Left lobe of liver (tissue), 2 donors: Measurements from ENCODE around the gene ZKSCAN1. TPM values are rescaled to one million over a fixed set of nuclear protein-coding genes. Genes with fewer than 3 reads are reported as not detected.

ENCODE experiments used
- ATAC-seq: fragments of 200-7000 bp; cut with Tn5 transposase; one replicate; pipeline ENCODE4 v1.9.1; 2020; ENCODE audit warnings: mild to moderate bottlenecking, moderate library complexity
- DNase-seq: peaks from one replicate; pipeline ENCODE4 v3.0.0-alpha.2; 2020; ENCODE audit warnings: low spot score
- total RNA-seq: library from RNA; stranded (reverse); gene quantifications from one replicate; pipeline ENCODE4 v1.2.1, GENCODE V29; 2021
- donor health status: DM: no; HTN: no; CAD: no; lungs with moderate emphysema.
- donor health status: DM: no; HTN: yes; CAD: no.

Gene ZKSCAN1
- total RNA-seq, 1 donor from 2014 or later, result 99.9 TPM

- DNase-seq, result no peak
- no peak for ATAC-seq
Measured at GRCh38 chr7:100074841-100075240, 59.4 kb downstream of the ZKSCAN1 start.

- DNase-seq (no peak), ATAC-seq (no peak)
Measured at GRCh38 chr7:100075418-100075817, 60.0 kb downstream of the ZKSCAN1 start.

DNA sequence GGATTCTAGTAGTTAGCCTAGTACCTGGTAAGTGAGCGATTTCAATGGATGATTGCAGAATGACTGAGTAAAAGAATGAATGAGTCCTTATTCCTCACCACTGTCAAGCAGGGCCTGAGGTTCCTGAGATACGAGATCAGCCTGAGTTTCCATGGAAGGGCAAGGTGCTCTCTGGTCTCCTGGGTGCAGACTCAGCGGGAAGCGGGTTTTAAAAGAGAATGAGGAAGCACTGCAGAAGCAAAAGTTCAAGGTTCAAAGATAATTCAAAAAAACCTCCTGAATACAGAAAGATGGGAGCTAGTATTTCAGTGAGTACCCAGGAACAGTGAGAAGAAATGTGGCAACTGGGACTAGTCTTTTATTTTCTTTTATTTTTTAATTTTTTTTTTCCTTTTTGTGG is 61.8 kb downstream of the ZKSCAN1 start:
- DNase-seq, result no peak
- ATAC-seq, result no peak

GRCh38 chr7:100079024-100079560 is 63.7 kb downstream of the ZKSCAN1 start:
- no peak for DNase-seq
- ATAC-seq, result no peak

DNA sequence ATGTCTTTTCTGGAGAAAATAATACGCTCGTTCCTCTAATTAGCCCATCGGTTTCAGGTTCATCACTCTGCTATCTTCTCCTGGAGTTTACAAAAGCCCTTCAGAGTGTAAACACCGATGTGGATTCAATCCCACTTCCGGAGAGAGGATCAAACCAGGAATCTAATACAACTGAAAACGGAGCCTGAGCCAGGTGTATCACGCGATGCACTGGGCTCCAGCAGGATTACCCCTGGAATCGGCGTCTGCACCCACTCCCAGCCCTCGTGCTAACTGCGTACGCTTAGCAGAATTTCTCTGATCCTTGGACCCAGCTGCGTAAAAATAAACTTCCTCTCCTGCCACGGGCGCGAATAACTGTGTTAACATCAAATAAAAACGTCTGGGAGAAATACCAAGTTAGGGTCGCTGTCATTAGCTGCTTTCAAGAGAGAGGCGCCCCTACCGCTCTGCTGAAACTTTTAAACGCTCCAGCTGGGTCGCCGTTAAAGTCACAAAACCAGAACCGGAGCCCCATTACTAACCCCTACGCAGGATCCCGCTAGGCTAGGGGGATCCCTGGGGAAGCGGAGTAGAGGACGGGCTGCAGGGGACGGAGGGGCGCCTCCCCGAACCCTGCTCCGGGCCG is 65.6 kb downstream of the ZKSCAN1 start:
- ATAC-seq (peak; percentile 55), DNase-seq (peak; percentile 71)

DNA sequence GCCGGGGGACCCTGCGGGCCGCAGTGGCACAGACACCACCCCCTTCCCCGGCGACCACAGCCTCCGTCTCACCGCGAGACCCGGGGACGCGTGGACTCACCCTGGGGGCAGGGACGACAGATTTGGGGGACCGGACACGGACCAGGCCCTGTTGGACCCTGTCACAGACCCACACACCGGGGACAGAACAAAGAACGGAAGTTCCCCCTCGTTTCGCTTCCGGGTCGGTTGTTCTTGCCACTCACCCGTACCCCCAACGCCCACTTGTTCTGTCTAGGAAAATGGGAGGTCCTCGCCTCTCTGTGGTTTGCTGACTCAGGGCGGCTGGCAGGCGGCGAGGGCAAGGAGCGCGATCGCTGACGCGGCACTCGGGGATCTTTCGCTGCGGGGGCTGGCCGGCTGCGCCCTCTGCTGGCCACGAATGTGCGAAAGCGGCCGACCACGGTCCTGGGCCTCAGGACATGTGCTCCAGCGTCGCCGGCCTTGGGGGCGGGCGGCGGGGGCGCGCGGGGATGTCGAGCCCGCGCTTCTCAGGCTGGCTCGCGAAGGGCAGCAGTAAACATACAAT is 66.2 kb downstream of the ZKSCAN1 start, which contains the start of gene ZNF3:
Gene ZNF3, minus strand, starts transcription at position 189 of the 568 bp plus-strand sequence. CDS start 4,366 bp downstream, outside the sequence.
- DNase-seq (peak; percentile 99), ATAC-seq (peak; percentile 88)

DNA sequence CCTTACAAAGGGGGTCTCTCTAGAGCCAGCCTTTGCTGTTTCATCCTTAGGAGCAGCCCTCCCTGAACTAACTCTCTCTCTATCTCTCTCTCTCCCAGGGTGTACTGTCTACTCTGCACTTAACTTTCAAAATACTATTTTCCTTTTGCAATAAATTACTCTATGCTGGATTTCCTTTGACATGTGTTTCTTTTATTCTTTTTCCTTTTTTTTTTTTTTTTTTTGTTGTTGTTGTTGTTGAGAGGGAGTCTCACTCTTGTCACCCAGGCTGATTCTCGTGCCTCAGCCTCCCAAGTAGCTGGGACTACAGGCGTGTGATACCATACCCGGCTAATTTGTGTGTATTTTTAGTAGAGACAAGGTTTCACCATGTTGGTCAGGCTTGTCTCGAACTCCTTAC is 67.6 kb downstream of the ZKSCAN1 start:
- ATAC-seq (no peak), DNase-seq (no peak)

GRCh38 chr7:100085515-100085914 is 70.1 kb downstream of the ZKSCAN1 start:
- no peak for DNase-seq
- ATAC-seq, result no peak

DNA sequence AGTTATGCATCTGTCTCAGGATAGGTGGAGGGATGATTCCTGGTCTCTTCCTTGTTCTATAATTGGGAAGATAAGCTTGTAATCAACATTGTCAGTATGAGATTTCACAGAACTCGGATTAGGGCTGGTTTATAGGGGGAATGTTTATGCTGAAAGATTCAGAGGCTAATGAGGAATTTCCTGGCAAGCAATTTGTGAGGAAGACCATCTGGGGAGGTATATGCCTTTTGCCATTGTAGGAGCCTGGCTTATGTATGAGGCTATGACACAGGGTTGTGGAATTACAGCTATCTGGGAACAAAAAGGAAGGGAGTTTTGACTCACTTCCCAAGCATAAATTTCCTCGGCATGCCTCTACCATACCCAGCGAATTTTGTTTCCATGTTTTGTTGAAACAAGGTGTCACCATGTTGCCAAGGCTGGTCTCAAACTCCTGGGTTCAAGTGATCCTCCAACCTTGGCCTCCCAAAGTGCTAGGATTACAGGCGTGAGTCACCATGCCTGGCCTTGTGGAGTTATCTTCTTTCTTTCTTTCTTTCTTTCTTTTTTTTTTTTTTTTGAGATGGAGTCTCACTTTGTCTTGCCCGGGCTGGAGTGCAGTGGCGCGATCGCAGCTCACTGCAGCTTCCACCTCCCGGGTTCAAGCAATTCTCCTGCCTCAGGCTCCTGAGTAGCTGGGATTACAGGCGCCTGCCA is 71.8 kb downstream of the ZKSCAN1 start:
- no peak for ATAC-seq

DNA sequence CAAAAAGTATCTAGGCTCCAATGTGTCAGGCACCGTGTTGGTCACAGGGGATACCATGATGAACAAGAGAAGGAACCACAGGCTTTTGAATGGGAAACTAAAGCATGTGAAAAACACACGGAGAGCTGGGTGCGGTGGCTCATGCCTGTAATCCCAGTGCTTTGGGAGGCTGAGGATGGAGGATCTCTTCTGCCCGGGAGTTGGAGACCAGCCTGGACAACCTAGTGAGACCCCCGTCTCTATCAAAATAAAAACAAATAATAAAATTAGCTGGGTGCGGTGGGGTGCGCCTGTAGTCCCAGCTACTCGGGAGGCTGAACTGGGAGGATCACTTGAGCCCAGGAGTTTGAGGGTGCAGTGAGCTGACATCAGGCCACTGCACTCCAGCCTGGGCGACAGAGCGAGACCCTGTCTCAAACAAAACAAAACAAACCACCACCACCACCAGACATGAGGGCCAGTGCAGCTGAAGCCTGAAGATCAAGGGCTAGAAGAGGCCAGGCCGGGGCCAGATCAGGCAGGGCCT is 72.8 kb downstream of the ZKSCAN1 start:
- ATAC-seq, result peak; percentile 10
- no peak for DNase-seq

More for the DNA sequence above, 71.8 kb downstream of the ZKSCAN1 start:
- DNase-seq, result no peak

DNA sequence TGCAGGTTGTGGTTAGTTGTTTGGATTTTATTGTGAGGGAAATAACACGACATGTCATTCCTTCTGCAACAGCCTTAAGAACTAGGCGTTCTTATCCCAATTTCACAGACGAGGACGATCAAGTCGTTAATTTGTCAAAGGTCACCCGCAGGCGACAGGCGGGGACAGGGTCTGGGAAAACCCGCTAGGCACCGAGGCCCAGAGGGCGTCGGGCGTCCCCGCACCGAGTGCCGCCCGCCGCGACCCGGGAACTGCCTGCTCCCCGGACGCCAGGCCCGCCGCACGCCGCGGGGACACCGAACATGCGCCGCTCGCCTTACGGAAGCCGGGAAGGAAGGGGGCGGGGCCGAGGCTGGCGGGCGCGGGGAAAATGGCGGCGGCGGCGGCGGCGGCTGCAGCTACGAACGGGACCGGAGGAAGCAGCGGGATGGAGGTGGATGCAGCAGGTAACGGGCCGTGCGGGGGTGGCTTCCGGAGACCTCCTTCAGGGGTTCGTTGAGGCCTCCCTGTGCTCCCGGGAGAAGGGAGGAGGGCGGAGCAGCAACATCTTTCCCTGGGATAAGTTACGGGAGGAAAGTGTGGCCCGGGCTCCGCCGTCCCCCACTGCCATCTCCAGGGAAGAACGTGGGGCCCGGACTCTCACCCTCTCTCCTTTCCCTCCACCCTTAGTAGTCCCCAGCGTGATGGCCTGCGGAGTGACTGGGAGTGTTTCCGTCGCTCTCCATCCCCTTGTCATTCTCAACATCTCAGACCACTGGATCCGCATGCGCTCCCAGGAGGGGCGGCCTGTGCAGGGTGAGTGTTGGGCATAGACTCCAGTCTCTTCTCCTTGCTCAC is 73.4 kb downstream of the ZKSCAN1 start, which contains the start of gene COPS6:
Gene COPS6, plus strand, starts transcription at position 349 of the 837 bp plus-strand sequence. Its CDS starts 22 bp downstream, at position 371.
- ATAC-seq, result peak; percentile 89
- DNase-seq, result peak; percentile 86

DNA sequence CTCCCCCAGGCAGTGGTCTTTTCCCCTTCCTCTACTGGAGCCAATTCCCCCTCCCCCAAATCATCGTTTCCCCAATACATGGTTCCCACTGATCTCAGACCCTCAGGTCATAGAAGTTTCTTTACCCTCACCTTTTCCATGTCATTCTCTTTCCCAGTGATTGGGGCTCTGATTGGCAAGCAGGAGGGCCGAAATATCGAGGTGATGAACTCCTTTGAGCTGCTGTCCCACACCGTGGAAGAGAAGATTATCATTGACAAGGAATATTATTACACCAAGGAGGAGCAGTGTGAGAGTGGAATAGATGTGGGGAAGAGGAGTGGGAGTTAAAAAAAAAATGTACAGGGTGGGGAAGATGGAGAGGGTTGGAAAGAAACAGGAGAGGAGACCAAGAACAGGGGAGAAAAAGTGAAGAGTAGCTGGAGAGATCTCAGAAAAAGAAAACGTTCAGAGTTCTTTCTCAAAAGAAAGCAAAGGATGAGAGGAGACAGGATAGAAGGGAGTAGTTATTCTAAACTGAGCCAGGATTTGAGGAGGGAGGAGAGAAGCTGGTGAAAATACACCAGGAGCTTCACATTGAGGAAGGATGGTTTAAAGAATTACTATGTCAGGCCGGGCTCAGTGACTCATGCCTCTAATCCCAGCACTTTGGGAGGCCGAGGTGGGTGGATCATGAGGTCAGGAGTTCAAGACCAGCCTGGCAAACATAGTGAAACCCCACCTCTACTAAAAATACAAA is 74.2 kb downstream of the ZKSCAN1 start:
- ATAC-seq (no peak), DNase-seq (no peak)

DNA sequence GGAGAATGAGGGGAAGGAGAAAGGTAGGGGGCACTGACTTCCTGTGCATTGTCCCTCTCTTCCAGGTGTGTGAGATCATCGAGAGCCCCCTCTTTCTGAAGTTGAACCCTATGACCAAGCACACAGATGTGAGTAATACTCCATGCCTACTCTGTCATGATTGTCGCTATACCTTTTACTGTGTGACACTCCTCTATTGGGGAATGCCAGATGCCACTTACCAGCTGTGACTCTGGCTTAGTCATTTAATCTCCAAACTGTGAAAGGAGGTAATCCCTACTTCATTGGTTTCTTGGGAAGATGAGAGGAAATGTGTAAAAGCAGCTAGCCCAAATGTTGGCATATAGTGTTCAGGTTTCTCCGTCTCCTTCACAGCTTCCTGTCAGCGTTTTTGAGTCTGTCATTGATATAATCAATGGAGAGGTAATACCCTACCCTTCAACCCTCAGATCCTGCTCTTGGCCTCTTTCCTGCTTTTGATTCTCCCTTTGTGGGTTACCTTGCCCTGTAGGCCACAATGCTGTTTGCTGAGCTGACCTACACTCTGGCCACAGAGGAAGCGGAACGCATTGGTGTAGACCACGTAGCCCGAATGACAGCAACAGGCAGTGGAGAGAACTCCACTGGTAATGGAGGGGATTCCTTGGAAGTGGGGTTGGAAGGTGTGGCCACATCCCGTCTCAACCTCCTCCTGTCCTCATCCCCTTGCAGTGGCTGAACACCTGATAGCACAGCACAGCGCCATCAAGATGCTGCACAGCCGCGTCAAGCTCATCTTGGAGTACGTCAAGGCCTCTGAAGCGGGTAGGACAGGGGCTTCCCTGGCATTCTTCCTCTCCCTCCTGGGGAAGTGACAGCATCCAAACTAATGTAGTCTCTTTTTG is 75.4 kb downstream of the ZKSCAN1 start:
- DNase-seq, result no peak
- ATAC-seq, result no peak

Other genes starting within 250 kb of the ZKSCAN1 start
- gene CYP3A4, start 231.4 kb upstream of the ZKSCAN1 start, total RNA-seq, result 1,005 TPM
- gene CYP3A43, start 187.6 kb upstream of the ZKSCAN1 start, total RNA-seq, result 27.3 TPM
- not detected for gene OR2AE1, start 138.6 kb upstream of the ZKSCAN1 start, total RNA-seq
- 13.7 TPM for gene TRIM4, start 96.1 kb upstream of the ZKSCAN1 start, total RNA-seq
- gene GJC3, start 86.0 kb upstream of the ZKSCAN1 start, total RNA-seq, result 0.86 TPM
- 2,337 TPM for gene AZGP1, start 39.6 kb upstream of the ZKSCAN1 start, total RNA-seq
- 7.7 TPM for gene ZSCAN21, start 34.2 kb downstream of the ZKSCAN1 start, total RNA-seq
- gene ZNF3, start 66.1 kb downstream of the ZKSCAN1 start, total RNA-seq, result 14.5 TPM
- 42.6 TPM for gene COPS6, start 73.4 kb downstream of the ZKSCAN1 start, total RNA-seq
- gene MCM7, start 85.8 kb downstream of the ZKSCAN1 start, total RNA-seq, result 17.7 TPM
- gene AP4M1, start 86.0 kb downstream of the ZKSCAN1 start, total RNA-seq, result 4.5 TPM
- gene TAF6, start 103.8 kb downstream of the ZKSCAN1 start, total RNA-seq, result 14.9 TPM
- 2.4 TPM for gene CNPY4, start 104.0 kb downstream of the ZKSCAN1 start, total RNA-seq
- 0.78 TPM for gene MBLAC1, start 111.4 kb downstream of the ZKSCAN1 start, total RNA-seq
- gene LAMTOR4, start 133.3 kb downstream of the ZKSCAN1 start, total RNA-seq, result 40.9 TPM
- 7.9 TPM for gene TRAPPC14, start 143.1 kb downstream of the ZKSCAN1 start, total RNA-seq
- gene GAL3ST4, start 153.0 kb downstream of the ZKSCAN1 start, total RNA-seq, result 0.35 TPM
- gene GPC2, start 161.8 kb downstream of the ZKSCAN1 start, total RNA-seq, result 0.18 TPM
- 3.1 TPM for gene STAG3, start 162.3 kb downstream of the ZKSCAN1 start, total RNA-seq
- 0.50 TPM for gene PVRIG, start 204.4 kb downstream of the ZKSCAN1 start, total RNA-seq